ENCODE measurements around the gene PLPPR2.

Gene PLPPR2

GRCh38 chr19:11408591-11408990, 53.4 kb downstream of the PLPPR2 start:
- no peak for DNase-seq (ENCODE audit: low spot score in 2 of 2)
- in situ Hi-C loops (cut with MboI; ENCODE audit: low sequenced_read_pairs) = no loop called here
- H3K36me3 ChIP-seq (replicated peaks) = no peaks in the 10 kb centered on the region
- 0 out of 2 replicates have a peak, but pooled peaks cover 3% of the 10 kb centered on the region for H3K27me3 ChIP-seq (ENCODE audit: low read depth)
- H3K4me1 ChIP-seq = no peaks in the 10 kb centered on the region
- no peaks in the 10 kb centered on the region for H3K9me3 ChIP-seq
- H3K4me3 ChIP-seq = no peak overlapping the region

GRCh38 chr19:11410682-11411081, 55.5 kb downstream of the PLPPR2 start:
- Histone ChIP-seq H3K9me3 (no peaks in the 10 kb centered on the region), H3K36me3 (replicated peaks) (no peaks in the 10 kb centered on the region), H3K4me1 (no peaks in the 10 kb centered on the region; the same call in 1 of the 2 replicates), H3K27me3 (ENCODE audit: low read depth) (0 out of 2 replicates have a peak, but pooled peaks cover 3% of the 10 kb centered on the region), H3K4me3 (no peak overlapping the region)
- in situ Hi-C loops (cut with MboI; ENCODE audit: low sequenced_read_pairs) = no loop called here
- DNase-seq (ENCODE audit: low spot score in 2 of 2) = no peak

GRCh38 chr19:11414544-11414943, 59.3 kb downstream of the PLPPR2 start:
- Histone ChIP-seq H3K27me3 (ENCODE audit: low read depth) (peaks cover 18% of the 10 kb centered on the region), H3K4me1 (no peaks in the 10 kb centered on the region; the same call in 1 of the 2 replicates), H3K4me3 (no peak overlapping the region), H3K9me3 (no peaks in the 10 kb centered on the region), H3K36me3 (replicated peaks) (no peaks in the 10 kb centered on the region)
- peak; percentile 76 to 86 for DNase-seq (ENCODE audit: low spot score in 2 of 2)
- in situ Hi-C loops (cut with MboI; ENCODE audit: low sequenced_read_pairs) = no loop called here
